Karpas-422 (cell line): ENCODE results near the gene ATRN. TPM values are rescaled to one million over a fixed set of nuclear protein-coding genes. Genes with fewer than 3 reads are reported as not detected.

Experiments
- DNase-seq: peaks from one replicate; pipeline ENCODE4 v3.0.0-alpha.2; 2015
- H2AFZ ChIP-seq: fragments of 200-600 bp; sonication (generic); 2 replicates; pipeline ENCODE4 v1.6.1; 2014; ENCODE audit warnings: antibody characterized with exemption, low read length, mixed read lengths
- H3K27ac ChIP-seq: fragments of 200-600 bp; sonication (generic); 2 replicates; pipeline ENCODE4 v1.5.1; 2014; ENCODE audit warnings: mild to moderate bottlenecking, low read length, moderate library complexity
- H3K27me3 ChIP-seq: fragments of 200-600 bp; sonication (generic); 2 replicates; pipeline ENCODE4 v1.6.1; 2014; ENCODE audit warnings: low read length, mixed read lengths
- H3K36me3 ChIP-seq: fragments of 200-600 bp; sonication (generic); 2 replicates; pipeline ENCODE4 v1.6.1; 2014; ENCODE audit warnings: low read length, mixed read lengths; ENCODE audit not compliant: insufficient read depth
- H3K4me1 ChIP-seq: fragments of 200-600 bp; sonication (generic); 2 replicates; pipeline ENCODE4 v1.6.1; 2014; ENCODE audit warnings: mild to moderate bottlenecking, low read length, mixed read lengths
- H3K4me2 ChIP-seq: fragments of 200-600 bp; sonication (generic); 2 replicates; pipeline ENCODE4 v1.6.1; 2014; ENCODE audit warnings: low read length, low read depth, mild to moderate bottlenecking; ENCODE audit not compliant: poor library complexity, severe bottlenecking
- H3K4me3 ChIP-seq: fragments of 200-600 bp; sonication (generic); 2 replicates; pipeline ENCODE4 v1.5.1; 2014; ENCODE audit warnings: mild to moderate bottlenecking, antibody characterized with exemption, low read length, mixed read lengths
- H3K79me2 ChIP-seq: fragments of 200-600 bp; sonication (generic); 2 replicates; pipeline ENCODE4 v1.6.1; 2014; ENCODE audit warnings: mild to moderate bottlenecking, low read length, mixed read lengths
- H3K9ac ChIP-seq: fragments of 200-600 bp; sonication (generic); 2 replicates; pipeline ENCODE4 v1.6.0; 2014; ENCODE audit warnings: low read length
- H3K9me2 ChIP-seq: fragments of 200-600 bp; sonication (generic), shearing (Covaris generic); replicated peaks from 2 replicates; pipeline ENCODE4 v1.6.0; 2014; ENCODE audit warnings: mild to moderate bottlenecking, low read length, moderate library complexity; ENCODE audit not compliant: insufficient read depth
- H3K9me3 ChIP-seq: fragments of 300-700, 200-600 bp; sonication (generic); 2 replicates; pipeline ENCODE4 v1.6.1; 2014; ENCODE audit warnings: low read length, mixed read lengths
- H4K20me1 ChIP-seq: fragments of 200-600 bp; sonication (generic); 2 replicates; pipeline ENCODE4 v1.6.1; 2014; ENCODE audit warnings: mild to moderate bottlenecking, antibody characterized with exemption, low read length, low read depth; ENCODE audit not compliant: insufficient read depth
- total RNA-seq: library from RNA; depleted of rRNA; stranded (reverse); fragments of >200 nt; shearing (Covaris generic); gene quantifications from 2 replicates; pipeline ENCODE4 v1.2.3, GENCODE V29; 2014; ENCODE audit warnings: low replicate concordance

The ATRN gene
- total RNA-seq, 1 experiment from 2014 or later: 8.2 TPM

GRCh38 chr20:3459881-3460307 lies 10.9 kb upstream of the ATRN start:
- no peak overlapping the region for H3K27ac ChIP-seq
- H4K20me1 ChIP-seq: no peaks in the 10 kb centered on the region
- H3K79me2 ChIP-seq: no peaks in the 10 kb centered on the region
- no peak overlapping the region for H3K4me2 ChIP-seq
- no peaks in the 10 kb centered on the region for H3K9me3 ChIP-seq
- no peak overlapping the region for H3K9ac ChIP-seq
- no peaks in the 10 kb centered on the region for H3K9me2 ChIP-seq
- H2AFZ ChIP-seq: no peak overlapping the region
- H3K27me3 ChIP-seq: no peaks in the 10 kb centered on the region
- no peaks in the 10 kb centered on the region for H3K36me3 ChIP-seq
- no peak for DNase-seq
- H3K4me1 ChIP-seq: no peaks in the 10 kb centered on the region
- no peak overlapping the region for H3K4me3 ChIP-seq

DNA sequence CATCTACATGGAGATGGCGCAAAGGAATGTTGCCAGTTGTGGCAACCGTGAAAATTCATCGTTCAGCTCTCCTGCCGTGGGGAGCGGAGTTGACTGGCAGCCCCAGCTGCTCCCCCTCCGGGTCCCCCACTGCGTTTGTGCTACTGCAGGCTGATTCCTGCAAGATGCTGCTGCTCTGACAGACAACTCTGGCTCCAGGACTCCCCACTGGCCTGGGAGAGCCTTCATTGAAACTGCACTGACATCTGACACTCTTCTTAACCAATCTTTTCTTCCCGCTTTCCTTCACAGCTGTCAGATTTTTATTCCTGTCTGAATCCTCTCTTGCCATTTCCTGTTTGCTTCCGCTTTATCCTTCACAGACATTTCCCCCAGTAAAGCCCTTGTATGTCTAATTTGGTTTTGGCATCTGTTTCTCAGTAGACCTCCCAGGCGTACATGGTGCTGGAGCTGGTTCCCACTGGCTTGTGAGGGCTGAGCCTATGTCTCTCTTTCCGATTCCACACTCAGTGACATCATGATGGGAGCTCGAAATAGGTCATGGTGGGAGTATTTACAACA lies 9.5 kb upstream of the ATRN start:
- DNase-seq: no peak
- H3K27ac ChIP-seq: no peak overlapping the region
- H3K4me2 ChIP-seq: no peak overlapping the region

GRCh38 chr20:3461911-3462677 lies 8.7 kb upstream of the ATRN start:
- H4K20me1 ChIP-seq: no peaks in the 10 kb centered on the region
- H3K36me3 ChIP-seq: no peaks in the 10 kb centered on the region
- H3K4me3 ChIP-seq: no peak overlapping the region
- no peak overlapping the region for H3K27ac ChIP-seq
- H3K27me3 ChIP-seq: no peaks in the 10 kb centered on the region
- no peak overlapping the region for H2AFZ ChIP-seq
- DNase-seq: no peak
- H3K4me1 ChIP-seq: no peaks in the 10 kb centered on the region
- H3K9me3 ChIP-seq: no peaks in the 10 kb centered on the region
- H3K79me2 ChIP-seq: no peaks in the 10 kb centered on the region
- H3K9ac ChIP-seq: no peak overlapping the region
- H3K4me2 ChIP-seq: no peak overlapping the region
- no peaks in the 10 kb centered on the region for H3K9me2 ChIP-seq

More for the DNA sequence above, 9.5 kb upstream of the ATRN start:
- Histone ChIP-seq H3K4me3 (no peak overlapping the region), H3K4me1 (no peaks in the 10 kb centered on the region), H3K27me3 (no peaks in the 10 kb centered on the region), H3K9me3 (no peaks in the 10 kb centered on the region), H3K36me3 (no peaks in the 10 kb centered on the region), H3K9ac (no peak overlapping the region), H3K9me2 (no peaks in the 10 kb centered on the region), H3K79me2 (no peaks in the 10 kb centered on the region), H4K20me1 (no peaks in the 10 kb centered on the region), H2AFZ (no peak overlapping the region)

DNA sequence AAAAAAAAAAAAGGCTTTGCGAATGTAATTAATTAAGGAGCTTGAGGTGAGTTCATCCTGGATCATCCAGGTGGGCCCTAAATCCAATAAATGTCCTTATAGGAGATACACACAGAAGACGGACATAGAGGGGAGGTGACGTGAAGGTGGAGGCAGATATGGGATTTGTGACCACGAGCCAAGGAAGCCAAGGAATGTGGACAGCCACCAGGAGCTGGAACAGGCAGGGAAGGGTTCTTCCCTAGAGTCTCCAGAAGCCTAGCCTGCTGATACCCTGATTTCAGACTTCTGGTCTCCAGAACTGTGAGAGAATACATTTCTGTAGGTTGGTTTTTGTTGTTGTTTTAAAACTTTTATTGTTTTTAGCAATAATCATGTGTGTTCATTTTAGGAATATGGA lies 6.7 kb upstream of the ATRN start:
- no peak overlapping the region for H3K4me3 ChIP-seq
- H3K9me2 ChIP-seq: no peaks in the 10 kb centered on the region
- H3K9me3 ChIP-seq: no peaks in the 10 kb centered on the region
- H4K20me1 ChIP-seq: no peaks in the 10 kb centered on the region
- DNase-seq: no peak
- H3K27me3 ChIP-seq: no peaks in the 10 kb centered on the region
- no peak overlapping the region for H3K4me2 ChIP-seq
- no peaks in the 10 kb centered on the region for H3K36me3 ChIP-seq
- no peak overlapping the region for H3K9ac ChIP-seq
- no peak overlapping the region for H2AFZ ChIP-seq
- H3K79me2 ChIP-seq: no peaks in the 10 kb centered on the region
- no peaks in the 10 kb centered on the region for H3K4me1 ChIP-seq
- H3K27ac ChIP-seq: no peak overlapping the region

GRCh38 chr20:3465301-3465700 lies 5.5 kb upstream of the ATRN start:
- no peaks in the 10 kb centered on the region for H3K36me3 ChIP-seq
- H3K79me2 ChIP-seq: no peaks in the 10 kb centered on the region
- H3K9ac ChIP-seq: no peak overlapping the region
- H3K27me3 ChIP-seq: no peaks in the 10 kb centered on the region
- H3K9me2 ChIP-seq: no peaks in the 10 kb centered on the region
- no peak overlapping the region for H3K4me2 ChIP-seq
- H3K9me3 ChIP-seq: no peaks in the 10 kb centered on the region
- no peaks in the 10 kb centered on the region for H4K20me1 ChIP-seq
- H2AFZ ChIP-seq: no peak overlapping the region
- H3K4me3 ChIP-seq: no peak overlapping the region
- H3K4me1 ChIP-seq: peaks cover 2% of the 10 kb centered on the region
- H3K27ac ChIP-seq: no peak overlapping the region
- DNase-seq: no peak

DNA sequence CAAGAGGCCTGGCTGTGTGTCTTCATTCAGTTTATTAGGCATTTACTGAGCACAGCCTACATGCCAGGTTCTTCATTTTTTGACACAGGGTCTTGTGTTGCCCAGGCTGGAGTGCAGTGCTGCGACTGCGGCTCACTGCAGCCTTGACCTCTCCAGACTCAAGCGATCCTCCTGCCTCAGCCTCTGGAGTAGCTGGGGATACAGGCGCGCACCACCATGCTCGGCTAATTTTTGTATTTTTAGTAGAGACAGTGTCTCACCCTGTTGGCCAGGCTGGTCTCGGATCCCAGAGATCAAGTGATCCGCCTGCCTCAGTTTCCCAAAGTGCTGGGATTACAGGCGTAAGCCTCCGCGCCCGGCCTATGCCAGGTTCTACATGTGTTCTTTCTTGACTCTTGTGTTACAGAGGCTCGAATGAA lies 601 bp upstream of the ATRN start:
- no peak for DNase-seq
- Histone ChIP-seq H3K9me2 (no peaks in the 10 kb centered on the region), H3K9ac (peak overlapping the region; percentile 89), H4K20me1 (peaks cover 28% of the 10 kb centered on the region), H3K4me1 (peaks cover 21% of the 10 kb centered on the region), H3K27me3 (0 out of 2 replicates have a peak, but pooled peaks cover 3% of the 10 kb centered on the region), H3K79me2 (peaks cover 10% of the 10 kb centered on the region; the same call in 1 of the 2 replicates), H3K27ac (no peak overlapping the region), H2AFZ (peak overlapping the region; percentile 98), H3K9me3 (no peaks in the 10 kb centered on the region), H3K36me3 (no peaks in the 10 kb centered on the region), H3K4me3 (peak overlapping the region; percentile 99), H3K4me2 (peak overlapping the region; percentile 93)

DNA sequence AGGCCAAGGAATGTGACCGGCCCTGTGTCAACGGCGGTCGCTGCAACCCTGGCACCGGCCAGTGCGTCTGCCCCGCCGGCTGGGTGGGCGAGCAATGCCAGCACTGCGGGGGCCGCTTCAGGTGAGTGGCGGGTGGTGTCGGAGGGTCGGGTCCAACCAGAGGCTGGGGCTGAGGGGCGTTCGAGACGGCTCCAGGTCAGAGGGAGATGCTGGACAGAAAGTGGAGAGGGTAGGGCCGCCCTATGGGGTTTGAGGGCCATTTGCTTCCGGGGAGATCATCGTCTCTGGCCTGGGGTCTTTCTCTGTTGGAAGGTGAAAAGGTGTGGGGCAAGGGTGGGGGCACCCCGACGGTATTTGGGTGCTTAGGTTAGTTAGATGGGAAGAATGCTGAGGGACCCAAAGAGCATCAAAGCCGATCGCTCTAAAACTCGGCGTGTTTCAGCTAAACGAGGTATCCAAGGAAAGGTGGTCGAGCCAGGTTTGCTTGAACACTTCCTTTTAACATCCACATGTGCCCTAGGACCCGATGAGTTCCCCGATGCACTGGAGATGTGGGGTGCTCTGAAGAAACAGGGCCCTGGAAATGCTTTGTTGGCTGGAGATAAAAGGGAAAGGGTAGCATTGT lies 691 bp downstream of the ATRN start:
- H3K36me3 ChIP-seq: no peaks in the 10 kb centered on the region
- peak overlapping the region; percentile 93 for H3K4me2 ChIP-seq
- peaks cover 10% of the 10 kb centered on the region; the same call in 1 of the 2 replicates for H3K79me2 ChIP-seq
- 0 out of 2 replicates have a peak, but pooled peaks cover 3% of the 10 kb centered on the region for H3K27me3 ChIP-seq
- DNase-seq: peak; percentile 52
- no peak overlapping the region for H3K27ac ChIP-seq
- H3K9me2 ChIP-seq: no peaks in the 10 kb centered on the region
- peak overlapping the region; percentile 99 for H3K4me3 ChIP-seq
- H3K9me3 ChIP-seq: no peaks in the 10 kb centered on the region
- H2AFZ ChIP-seq: peak overlapping the region; percentile 98
- H3K9ac ChIP-seq: peak overlapping the region; percentile 89
- H4K20me1 ChIP-seq: peaks cover 28% of the 10 kb centered on the region
- peaks cover 21% of the 10 kb centered on the region for H3K4me1 ChIP-seq

DNA sequence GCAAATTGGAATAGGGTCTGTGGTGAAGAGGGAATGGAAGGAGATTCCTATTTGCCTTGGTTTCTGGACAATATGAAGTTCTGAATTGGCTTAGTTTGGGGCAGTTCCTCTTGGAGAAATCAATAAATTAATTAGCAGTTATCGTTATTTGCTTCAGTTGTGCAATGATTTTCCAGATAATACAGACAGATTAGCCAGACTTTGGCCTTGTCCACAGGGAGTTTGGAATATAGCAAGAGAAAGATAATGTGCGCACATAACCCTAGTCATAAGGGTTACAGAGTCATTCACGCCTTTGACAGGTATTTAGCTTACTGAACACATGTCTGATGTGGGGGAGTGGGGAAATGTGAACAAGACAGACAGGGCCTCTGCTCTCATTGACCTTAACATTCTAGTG lies 1.3 kb downstream of the ATRN start:
- Histone ChIP-seq H3K9me2 (no peaks in the 10 kb centered on the region), H3K79me2 (peaks cover 10% of the 10 kb centered on the region; the same call in 1 of the 2 replicates), H3K9ac (peak overlapping the region; percentile 89), H3K27me3 (0 out of 2 replicates have a peak, but pooled peaks cover 3% of the 10 kb centered on the region), H3K27ac (no peak overlapping the region), H3K4me2 (peak overlapping the region; percentile 93), H3K9me3 (no peaks in the 10 kb centered on the region), H4K20me1 (peaks cover 28% of the 10 kb centered on the region), H3K4me1 (peaks cover 21% of the 10 kb centered on the region), H3K36me3 (no peaks in the 10 kb centered on the region), H3K4me3 (peak overlapping the region; percentile 99), H2AFZ (no peak overlapping the region)
- DNase-seq: no peak
